Measurements from ENCODE around the gene EID2B.

Gene EID2B

GRCh38 chr19:39498798-39499642 lies 33.6 kb downstream of the EID2B start, which contains the start of gene DLL3:
DLL3 (plus strand) TSS chr19:39498947; CDS start chr19:39498975, 28 bp downstream.
- peak; percentile 87 for DNase-seq (ENCODE audit: low spot score)

GRCh38 chr19:39497996-39498797 lies 34.5 kb downstream of the EID2B start:
- DNase-seq (ENCODE audit: low spot score) = peak; percentile 87

DNA sequence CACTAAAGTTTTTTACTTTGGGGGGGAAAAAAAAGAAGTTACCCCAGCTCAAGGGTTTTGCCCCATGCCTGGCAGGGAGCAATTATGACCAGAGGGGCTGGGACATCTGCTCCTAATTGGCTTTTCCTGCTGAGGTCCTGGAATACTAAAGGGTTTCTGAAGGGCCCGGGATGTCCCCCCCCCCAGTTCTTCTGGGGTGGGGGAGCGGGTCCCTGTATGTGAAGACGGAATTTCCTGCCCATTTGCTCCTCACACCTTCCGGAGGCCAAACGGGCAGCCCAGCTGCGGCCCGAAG lies 35.0 kb downstream of the EID2B start:
- DNase-seq (ENCODE audit: low spot score) = no peak

DNA sequence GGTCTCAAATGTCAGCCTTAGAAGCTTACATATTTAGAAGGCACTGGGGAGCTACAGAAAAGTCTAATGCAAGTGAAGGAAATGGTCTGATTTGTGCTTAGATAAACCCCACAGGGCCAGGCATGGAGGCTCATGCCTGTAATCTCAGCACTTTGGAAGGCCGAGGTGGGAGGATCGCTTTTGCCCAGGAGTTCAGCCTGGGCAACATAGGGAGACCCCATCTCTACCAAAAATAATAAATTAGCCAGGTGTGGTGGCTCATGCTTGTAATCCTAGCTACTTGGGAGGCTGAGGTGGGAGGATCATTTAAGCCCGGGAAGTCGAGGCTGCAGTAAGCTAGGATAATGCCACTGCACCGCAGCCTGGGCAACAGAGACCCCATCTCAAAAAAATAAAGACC lies 36.6 kb downstream of the EID2B start:
- DNase-seq (ENCODE audit: low spot score) = no peak

GRCh38 chr19:39494661-39495060 lies 38.0 kb downstream of the EID2B start:
- DNase-seq (ENCODE audit: low spot score) = peak; percentile 42

DNA sequence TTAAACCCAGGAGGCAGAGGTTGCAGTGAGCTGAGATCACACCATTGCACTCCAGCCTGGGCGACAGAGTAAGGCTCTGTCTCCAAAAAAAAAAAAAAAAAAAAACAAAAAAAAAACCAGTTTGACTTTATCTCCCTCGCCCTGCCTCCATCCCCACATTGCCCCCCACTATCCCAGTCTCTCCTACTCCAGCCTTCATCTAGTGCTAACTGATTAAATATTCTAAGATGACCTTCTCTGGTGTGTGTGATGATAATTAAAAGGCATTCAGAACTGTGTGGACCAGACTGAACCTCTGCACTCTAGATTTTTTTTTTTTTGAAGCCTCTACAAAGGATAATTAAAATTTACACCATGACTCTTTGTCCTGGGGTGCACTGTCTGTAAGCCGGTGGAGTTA lies 39.9 kb downstream of the EID2B start:
- DNase-seq (ENCODE audit: low spot score) = no peak

DNA sequence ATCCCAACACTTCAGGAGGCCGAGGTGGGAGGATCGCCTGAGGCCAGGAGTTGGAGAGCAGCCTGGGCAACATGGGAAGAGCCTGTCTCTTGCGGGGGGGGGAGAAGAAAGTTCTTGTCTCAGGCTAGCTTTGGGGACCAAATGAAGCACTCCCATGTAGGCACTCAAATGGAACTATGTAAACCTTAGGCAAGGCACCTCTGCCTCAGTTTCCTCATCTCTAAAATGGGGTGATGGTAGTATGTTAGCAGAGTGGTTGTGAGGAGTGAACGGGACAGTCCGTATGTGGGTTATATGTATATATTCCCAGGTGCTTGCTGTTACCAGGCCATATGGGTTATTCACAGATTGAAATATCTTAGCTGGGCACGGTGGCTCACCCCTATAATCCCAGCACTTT lies 40.4 kb downstream of the EID2B start:
- no peak for DNase-seq (ENCODE audit: low spot score)

DNA sequence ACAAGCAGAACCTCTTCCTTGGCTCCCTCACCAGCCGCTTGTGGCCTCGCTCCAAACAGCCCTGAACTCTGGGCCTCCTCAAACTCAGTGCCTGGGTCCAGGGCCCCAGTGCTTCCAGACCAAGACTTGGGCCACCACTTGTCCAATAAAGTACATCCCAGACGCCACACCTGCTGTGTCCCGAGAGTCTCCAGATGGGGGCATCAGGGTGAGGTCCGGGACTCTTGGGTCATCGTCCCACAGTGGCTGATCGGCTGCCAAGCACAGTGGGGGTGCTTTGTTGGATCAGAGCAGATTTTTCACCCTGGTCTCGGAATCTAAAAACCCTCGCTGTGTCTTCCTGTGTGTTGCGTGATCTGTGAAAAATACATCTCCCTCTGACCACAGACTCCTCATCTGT lies 42.9 kb downstream of the EID2B start:
- DNase-seq (ENCODE audit: low spot score) = no peak

DNA sequence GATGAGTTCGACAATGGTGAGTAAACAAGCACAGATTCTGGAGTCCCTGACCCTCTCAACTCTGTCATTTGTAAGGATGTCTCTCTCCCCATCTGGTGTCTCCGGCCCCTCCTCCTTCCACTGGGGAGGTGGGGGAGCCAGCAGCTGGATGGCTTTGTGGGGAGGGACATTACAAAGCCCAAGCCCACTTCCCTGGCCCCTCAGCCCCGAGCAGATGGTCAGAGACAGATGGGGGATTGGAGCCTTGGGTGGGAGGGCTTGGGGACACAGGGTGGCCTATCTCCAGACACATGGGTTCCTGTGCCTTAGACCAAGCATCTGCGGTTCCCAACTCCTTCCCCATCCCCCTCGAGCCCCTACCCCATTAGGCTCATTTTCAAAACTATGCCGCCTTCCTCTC lies 49.5 kb downstream of the EID2B start:
- peak; percentile 77 for DNase-seq (ENCODE audit: low spot score)

- DNase-seq (ENCODE audit: low spot score) = no peak
Measured at GRCh38 chr19:39481676-39482075, 51.0 kb downstream of the EID2B start.

DNA sequence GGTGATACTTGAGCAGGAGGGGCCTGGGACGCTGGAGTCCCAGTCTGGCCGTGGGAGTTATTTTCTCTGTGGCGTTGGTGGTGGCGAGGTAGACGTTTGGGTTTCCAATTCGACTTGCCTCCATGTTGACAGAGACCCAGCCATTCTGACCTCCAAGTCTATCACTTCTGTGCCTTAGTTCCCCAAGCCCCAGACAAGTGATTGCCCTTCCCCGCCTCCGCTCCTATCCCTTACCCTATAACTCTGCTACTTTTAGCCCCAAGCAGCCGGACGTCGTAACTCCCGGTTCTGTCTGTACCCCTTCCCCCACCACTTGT lies 51.5 kb downstream of the EID2B start:
- DNase-seq (ENCODE audit: low spot score) = no peak
